ENCODE results near the gene RANGRF.
"Not testable (repeated sequence)": the region's sequence is repeated elsewhere in the genome, so short reads cannot be mapped to it uniquely, and the experiment has no call there.

Gene RANGRF

GRCh38 chr17:8288336-8289102, at the start of gene RANGRF:
Gene RANGRF (plus strand): TSS chr17:8288670. CDS start chr17:8288789, 119 bp downstream.
- no peak for FAIRE-seq

GRCh38 chr17:8243827-8244226, 44.6 kb upstream of the RANGRF start:
- no peak for FAIRE-seq

- no peak for FAIRE-seq
Measured at GRCh38 chr17:8244768-8245167, 43.7 kb upstream of the RANGRF start.

GRCh38 chr17:8248751-8249607, 39.5 kb upstream of the RANGRF start, which contains the start of gene PFAS:
Gene PFAS (plus strand): TSS chr17:8249289. CDS start chr17:8253938, 4,649 bp downstream.
- FAIRE-seq: no peak

DNA sequence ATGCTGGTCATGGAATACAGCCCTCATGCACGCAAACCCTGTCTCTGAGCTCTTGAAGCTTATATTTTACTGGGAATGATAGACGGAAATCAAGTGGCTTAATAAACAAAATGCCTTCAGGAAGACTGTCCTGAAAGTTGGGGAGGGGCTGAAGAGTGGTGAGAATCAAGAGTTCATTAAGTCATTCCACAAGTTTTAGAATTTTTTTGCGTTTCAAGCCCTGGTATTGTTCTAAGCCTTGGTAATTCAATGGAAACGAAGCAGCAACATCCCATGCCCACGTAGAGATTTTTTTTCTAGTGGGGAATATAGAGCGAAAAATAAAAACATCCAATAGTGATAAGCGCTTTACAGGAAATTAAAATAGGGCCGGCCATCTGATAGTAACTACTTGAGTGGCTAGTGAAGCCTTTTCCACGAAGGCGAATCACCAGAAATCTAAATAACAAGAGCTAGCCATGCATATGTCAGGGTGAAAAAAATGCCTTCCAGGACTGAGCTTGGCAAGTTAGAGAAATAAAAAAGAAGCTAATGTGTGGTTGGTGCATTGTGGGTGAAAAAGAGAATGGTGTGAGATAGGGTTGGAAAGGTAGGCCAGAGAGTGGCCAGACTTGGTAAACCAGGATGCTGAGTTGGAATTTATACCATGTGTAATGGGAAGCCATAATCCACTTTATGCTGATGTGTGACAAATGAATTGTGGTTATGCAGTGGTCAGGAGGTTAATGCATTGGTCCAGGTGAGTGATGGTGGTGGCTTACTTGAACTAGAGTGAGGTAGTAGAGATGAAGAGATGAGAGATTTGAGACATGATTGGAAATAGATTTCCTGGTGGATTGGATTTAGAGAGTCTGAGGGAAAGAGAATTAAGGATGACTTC, 38.6 kb upstream of the RANGRF start:
- FAIRE-seq: no peak

GRCh38 chr17:8251411-8251810, 37.1 kb upstream of the RANGRF start:
- not testable (repeated sequence) for FAIRE-seq

GRCh38 chr17:8253801-8254200, 34.7 kb upstream of the RANGRF start:
- no peak for FAIRE-seq

DNA sequence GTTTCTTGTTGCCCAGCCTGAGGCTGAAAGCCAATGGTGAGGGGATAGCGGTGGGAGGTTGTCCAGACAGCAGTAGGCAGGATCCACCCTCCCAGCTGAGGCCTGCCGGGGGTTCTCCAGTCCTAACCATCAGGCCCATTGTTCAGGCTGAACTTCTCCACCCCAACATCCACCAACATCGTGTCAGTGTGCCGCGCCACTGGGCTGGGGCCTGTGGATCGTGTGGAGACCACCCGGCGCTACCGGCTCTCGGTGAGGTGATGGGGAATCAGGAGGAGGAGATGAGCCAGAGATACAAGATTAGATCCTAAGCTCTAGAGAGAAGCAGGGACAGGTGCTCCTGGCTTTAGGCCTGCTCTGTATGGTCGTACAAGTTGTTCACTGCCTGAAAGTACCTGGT, 33.6 kb upstream of the RANGRF start:
- no peak for FAIRE-seq

DNA sequence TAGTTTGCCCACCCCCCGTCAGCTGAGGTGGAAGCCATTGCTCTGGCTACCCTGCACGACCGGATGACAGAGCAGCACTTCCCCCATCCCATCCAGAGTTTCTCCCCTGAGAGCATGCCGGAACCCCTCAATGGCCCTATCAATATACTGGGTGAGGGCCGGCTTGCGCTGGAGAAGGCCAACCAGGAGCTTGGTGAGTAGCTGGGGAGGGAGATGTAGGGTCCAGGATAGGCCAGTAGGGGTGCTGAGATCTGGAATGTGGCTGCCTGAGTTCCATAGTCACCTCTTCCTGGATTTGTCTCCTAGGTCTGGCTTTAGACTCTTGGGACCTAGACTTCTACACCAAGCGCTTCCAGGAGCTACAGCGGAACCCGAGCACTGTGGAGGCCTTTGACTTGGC, 33.0 kb upstream of the RANGRF start:
- no peak for FAIRE-seq

- no peak for FAIRE-seq
Measured at GRCh38 chr17:8256291-8256690, 32.2 kb upstream of the RANGRF start.

DNA sequence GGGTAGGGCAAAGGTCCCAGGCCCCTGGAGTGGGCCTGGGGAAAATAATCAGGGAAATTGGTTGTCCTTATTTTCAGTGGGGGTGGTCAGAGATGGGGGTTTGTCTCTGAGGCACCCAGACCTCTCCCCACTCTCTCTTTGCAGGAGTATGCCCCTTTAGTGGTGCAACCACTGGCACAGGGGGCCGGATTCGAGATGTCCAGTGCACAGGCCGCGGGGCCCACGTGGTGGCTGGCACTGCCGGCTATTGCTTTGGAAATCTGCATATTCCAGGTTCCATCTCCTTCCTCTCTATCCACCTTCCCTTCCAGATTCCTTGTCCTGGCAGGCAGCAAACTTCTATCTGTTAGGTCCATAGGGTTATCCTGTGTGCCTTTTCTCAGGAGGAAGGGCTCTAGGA, 31.8 kb upstream of the RANGRF start:
- no peak for FAIRE-seq

DNA sequence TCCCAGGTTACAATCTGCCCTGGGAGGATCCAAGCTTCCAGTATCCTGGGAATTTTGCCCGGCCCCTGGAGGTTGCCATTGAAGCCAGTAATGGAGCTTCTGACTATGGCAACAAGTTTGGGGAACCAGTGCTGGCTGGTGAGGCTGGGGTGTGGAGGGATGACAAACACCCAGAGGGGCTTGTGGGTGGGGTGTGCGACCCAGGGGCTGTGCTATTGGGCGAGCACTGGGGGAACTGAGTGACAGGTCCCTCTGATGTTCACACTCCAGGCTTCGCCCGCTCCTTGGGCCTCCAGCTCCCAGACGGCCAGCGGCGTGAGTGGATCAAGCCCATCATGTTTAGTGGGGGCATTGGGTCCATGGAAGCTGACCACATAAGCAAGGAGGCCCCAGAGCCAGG, 30.7 kb upstream of the RANGRF start:
- FAIRE-seq: no peak

GRCh38 chr17:8264320-8264719, 24.1 kb upstream of the RANGRF start:
- FAIRE-seq: no peak

DNA sequence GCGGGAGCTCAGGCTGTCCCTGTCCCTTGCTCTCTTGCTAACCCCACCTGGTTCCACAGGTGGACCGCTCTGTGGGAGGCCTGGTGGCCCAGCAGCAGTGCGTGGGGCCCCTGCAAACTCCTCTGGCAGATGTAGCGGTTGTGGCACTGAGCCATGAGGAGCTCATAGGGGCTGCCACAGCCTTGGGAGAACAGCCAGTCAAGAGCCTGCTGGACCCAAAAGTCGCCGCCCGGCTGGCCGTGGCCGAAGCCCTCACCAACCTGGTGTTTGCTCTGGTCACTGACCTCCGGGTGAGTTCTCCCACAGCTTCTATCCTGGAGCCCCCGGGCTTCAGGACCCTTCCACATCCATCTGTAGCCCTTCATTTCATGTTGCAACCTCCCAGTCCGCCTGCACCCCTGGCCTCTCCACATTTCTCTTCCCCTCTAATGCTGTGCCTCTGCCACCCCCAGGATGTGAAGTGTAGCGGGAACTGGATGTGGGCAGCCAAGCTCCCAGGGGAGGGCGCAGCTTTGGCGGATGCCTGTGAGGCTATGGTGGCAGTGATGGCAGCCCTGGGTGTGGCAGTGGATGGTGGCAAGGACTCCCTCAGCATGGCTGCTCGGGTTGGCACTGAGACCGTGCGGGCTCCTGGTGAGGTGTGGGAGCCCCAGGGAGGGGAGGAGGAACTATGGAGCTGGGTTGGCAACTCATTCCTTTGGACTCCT, 23.5 kb upstream of the RANGRF start:
- FAIRE-seq: no peak

GRCh38 chr17:8266648-8267479, 21.6 kb upstream of the RANGRF start:
- no peak for FAIRE-seq

DNA sequence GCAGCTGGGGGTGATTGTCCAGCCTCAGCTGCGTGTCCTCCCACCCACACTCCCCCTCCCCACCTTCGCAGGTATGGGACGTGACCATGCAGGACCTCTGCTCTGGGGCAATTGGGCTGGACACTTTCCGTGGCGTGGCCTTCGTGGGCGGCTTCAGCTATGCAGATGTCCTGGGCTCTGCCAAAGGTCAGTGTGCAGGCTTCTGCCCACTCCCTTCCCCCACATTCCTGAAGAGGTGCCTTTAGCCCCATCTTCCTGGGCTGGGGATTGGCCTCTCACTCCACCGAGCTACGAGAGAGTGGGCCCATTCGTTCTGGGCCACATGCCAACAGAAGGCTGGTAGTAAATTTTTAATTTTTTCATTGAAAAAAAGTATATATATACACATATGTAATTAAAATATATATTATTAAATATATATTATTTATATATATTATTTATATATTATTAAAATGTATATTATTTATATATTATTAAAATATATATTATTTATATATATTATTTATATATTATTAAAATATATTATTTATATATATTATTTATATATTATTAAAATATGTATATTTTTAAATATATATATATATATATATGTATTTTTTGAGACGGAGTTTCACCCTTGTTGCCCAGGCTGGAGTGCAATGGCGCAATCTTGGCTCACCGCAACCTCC, 20.9 kb upstream of the RANGRF start:
- no peak for FAIRE-seq

- FAIRE-seq: no peak
Measured at GRCh38 chr17:8268550-8269298, 19.7 kb upstream of the RANGRF start.

- FAIRE-seq: no peak
Measured at GRCh38 chr17:8272421-8272820, 16.0 kb upstream of the RANGRF start.

DNA sequence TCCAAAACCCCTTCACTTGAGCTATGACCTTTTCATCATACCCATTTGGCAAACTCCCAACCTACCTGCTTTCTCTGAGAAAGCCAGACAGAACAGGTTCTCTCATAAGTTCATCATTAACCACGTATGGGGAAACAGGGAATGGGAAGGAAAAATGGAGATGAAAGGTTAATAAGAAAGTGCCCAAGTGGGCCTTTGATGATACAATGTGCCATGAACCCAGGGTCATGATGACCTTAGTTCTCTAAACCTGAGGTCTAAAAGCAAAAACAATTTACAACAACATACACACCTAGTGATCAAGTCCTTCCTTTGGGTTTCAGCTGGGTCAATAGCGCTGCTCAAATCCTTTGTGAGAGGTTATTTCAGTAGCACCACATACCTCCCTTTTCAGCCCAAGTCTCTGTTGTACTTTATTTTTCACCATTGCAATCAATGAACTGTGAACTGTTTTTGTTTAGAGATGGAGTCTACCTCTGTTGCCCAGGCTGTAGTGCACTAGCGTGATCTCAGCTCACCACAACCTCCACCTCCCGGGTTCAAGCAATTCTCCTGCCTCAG, 14.5 kb upstream of the RANGRF start:
- no peak for FAIRE-seq

GRCh38 chr17:8274816-8275215, 13.7 kb upstream of the RANGRF start:
- FAIRE-seq: no peak
